ENCODE results near the gene SARDH.

SARDH gene, protein sequence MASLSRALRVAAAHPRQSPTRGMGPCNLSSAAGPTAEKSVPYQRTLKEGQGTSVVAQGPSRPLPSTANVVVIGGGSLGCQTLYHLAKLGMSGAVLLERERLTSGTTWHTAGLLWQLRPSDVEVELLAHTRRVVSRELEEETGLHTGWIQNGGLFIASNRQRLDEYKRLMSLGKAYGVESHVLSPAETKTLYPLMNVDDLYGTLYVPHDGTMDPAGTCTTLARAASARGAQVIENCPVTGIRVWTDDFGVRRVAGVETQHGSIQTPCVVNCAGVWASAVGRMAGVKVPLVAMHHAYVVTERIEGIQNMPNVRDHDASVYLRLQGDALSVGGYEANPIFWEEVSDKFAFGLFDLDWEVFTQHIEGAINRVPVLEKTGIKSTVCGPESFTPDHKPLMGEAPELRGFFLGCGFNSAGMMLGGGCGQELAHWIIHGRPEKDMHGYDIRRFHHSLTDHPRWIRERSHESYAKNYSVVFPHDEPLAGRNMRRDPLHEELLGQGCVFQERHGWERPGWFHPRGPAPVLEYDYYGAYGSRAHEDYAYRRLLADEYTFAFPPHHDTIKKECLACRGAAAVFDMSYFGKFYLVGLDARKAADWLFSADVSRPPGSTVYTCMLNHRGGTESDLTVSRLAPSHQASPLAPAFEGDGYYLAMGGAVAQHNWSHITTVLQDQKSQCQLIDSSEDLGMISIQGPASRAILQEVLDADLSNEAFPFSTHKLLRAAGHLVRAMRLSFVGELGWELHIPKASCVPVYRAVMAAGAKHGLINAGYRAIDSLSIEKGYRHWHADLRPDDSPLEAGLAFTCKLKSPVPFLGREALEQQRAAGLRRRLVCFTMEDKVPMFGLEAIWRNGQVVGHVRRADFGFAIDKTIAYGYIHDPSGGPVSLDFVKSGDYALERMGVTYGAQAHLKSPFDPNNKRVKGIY

DNA sequence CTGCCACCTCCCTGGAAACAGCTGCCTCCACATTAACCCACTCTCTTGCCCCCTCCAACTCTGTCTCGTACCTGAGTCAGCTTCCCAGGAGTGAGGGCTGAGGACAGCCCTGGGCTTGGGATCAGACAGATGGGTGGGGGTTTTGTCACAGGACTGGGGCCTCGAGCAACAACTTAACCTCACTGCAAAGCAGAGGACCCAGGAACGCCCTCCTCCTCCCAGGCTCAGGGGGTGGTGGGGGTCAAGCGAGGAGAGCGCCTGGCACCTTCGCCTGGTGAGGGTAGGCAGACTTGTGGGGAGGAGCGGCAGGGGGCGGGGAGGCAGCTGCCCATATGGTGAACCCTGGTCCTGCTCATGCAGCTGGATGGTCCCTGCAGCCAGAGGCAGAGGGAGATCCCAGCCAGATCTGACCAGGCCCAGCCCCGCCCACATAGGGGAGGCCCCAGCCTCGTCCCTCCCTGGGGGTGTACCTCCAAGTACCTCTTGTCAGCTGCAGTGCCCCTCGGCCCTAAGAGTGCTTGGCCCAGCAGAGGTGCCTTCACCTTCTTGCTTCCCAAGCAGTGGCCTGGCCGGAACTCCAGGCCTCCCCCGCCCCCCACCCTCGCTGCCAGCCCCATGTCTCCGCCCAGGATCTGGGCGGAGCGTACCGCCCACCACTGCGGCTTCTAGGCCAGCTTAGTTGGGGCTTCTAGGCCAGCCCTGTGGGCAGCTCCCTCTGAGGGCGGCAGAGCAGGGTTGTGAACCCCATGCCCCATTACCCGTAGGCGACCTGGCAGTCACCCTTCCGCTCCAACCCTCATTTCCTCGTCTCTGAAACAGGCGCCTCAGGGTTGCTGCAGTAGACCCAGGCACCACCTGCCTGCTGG is at the start of gene SARDH:
SARDH (minus strand) TSS at position 579 of the 866 bp plus-strand sequence. CDS start 4,179 bp downstream, outside the sequence.
- DNase-seq, result no peak

GRCh38 chr9:133787754-133788025 is 49.5 kb upstream of the SARDH start:
- DNase-seq, result no peak

- DNase-seq, result no peak
Measured at GRCh38 chr9:133786907-133787753, 49.0 kb upstream of the SARDH start.

GRCh38 chr9:133786371-133786753 is 48.2 kb upstream of the SARDH start:
- no peak for DNase-seq

DNA sequence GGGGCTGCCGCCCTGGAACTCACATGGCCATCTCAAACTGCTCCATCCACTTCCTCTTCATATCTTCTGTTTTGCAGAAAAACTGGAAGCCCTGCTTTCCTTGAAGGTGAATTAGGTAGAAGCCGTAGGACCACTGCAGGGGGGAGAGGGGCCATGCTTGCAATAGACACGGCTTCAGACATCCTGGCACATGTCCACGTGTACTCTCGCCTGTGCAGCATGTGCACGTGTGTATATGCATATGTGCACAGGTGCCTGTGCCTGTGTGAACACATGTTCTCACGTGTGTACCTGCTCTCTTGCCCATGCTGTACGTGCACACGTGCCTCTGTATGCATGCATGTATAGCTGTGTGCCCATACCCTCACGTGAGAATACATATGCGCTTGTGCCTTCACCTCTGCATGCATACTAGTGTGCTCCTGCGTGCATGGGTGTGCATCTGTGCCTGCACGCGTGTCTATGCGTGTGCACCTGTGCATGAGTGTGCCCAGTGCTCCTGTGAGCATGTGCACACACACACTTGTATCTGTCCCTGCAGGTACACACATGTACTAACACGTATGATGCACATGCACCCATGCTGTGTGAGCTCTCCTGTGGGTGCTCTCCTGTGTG is 47.7 kb upstream of the SARDH start:
- no peak for DNase-seq

DNA sequence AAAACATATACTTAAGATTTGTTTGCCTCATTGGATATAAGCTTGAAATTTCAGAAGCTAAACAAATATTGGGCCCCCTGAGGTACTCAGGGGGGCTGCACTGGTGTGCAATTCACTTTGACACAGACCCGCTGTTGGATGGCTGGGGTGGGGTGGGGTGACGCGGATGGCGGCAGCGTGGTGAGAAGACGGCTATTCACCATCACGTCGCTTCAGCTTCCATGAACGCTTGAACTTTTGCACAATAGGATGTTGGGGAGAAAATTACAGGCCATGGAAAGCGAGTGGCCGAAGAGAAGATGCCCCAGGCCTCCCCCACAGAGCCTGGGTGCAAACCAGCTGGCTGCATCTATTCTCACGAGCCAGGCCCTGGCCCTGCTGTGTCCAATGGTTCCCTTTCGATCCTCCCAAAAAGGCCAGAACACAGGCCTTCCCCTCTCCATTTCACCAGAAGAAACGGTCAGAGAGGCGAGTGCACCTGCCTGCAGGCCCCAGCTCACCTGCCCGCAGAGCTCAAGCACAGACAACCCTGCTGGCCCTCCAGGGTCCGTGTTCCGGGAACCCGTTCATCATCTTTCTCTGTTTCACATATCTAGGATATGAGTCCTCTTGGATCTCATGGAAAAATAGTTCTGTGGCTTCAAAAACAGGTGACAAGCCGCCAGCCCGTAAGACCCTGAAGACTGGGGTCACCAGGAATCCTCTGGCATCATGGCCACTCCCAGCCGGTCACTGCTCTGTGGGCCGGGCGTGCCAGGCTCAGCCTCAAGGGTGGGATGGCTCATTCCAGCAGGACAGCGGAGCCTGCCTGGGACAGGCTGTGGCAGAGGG is 46.8 kb upstream of the SARDH start:
- no peak for DNase-seq

- DNase-seq, result no peak
Measured at GRCh38 chr9:133783331-133783731, 45.2 kb upstream of the SARDH start.

DNA sequence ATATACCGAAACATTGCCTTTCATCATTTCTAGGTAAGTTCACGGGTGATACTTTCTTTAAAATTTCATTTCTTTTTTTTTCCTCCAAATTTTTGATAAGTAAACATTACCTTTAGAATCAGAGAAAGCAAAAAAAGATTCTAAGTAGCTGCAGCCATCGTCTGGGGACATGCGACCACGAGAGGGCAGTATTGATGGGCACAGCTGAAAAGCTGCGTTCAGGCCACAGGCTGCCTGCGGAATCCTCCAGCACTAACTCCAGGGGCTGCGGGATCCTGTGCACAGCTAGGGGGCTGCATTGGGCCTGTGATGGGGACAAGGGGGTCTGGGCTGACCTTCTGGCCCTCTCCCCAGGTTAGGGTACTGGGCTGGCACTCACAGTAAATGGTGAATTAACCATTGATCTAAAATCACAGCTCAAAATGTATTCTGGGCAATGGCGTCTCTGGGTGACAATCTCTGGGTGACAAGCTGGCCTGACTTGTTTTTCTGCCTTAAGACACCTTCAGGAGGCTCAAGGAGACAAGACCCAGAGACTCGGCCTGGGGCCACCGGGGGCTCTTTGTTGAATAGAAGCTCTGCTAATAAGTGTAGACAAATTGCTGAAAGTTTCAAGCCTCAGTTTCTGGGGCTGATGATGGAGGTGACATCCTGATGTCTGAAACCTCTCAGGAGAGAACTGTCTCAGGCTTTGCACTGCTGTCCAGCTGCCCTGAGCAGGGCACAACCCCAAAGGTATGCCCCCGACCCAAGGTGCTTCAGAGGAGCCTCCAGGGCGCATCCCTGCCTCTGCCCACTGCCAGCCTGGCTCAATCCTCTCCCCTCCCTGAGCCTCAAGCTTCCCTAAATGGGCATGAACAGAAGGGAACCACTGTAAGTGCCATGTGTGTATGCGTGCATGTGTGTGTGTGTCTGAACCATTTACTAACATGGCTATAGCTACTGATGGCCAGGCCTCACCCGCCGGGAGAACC is 44.3 kb upstream of the SARDH start:
- peak; percentile 78 for DNase-seq

GRCh38 chr9:133781828-133782135 is 43.6 kb upstream of the SARDH start:
- no peak for DNase-seq

DNA sequence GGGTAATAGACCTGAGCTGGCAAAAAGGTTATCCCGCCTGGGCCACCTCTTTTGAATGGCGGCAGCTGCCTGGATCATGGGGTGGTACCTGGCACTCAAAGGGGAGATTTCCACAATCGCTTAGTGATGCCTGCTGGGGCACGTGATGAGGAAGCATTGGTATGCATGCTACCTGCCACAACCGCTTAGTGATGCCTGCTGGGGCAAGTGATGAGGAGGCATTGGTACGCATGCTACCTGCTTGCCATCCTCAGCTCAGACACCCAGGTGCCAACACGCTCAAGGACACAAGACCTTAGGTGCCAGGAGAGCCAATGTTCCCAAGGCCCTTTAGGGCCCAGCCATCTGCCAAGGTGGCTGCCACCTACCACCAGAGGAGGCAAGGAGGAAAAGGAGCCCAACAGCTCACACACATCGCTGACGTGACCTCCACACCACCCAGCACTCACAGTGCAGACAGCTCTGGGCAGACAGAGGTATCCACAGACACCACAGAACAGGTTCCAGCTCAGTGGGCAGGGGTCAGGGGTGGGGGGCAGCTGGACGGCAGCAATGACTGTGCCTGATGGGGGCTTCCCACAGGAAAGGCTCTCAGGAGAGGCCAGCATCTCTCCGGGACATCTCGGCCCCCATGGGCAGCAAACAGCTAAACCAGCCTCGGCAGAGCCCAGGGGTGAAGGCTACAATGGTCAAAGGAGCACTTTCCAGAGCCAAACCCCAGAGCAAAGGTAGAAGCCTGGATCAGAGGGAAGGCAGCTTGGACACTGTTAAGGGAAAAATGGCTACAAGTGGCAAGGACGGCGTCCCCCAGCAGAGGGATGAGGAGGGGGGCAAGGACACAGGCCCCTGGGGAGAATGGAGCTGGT is 43.0 kb upstream of the SARDH start:
- no peak for DNase-seq

DNA sequence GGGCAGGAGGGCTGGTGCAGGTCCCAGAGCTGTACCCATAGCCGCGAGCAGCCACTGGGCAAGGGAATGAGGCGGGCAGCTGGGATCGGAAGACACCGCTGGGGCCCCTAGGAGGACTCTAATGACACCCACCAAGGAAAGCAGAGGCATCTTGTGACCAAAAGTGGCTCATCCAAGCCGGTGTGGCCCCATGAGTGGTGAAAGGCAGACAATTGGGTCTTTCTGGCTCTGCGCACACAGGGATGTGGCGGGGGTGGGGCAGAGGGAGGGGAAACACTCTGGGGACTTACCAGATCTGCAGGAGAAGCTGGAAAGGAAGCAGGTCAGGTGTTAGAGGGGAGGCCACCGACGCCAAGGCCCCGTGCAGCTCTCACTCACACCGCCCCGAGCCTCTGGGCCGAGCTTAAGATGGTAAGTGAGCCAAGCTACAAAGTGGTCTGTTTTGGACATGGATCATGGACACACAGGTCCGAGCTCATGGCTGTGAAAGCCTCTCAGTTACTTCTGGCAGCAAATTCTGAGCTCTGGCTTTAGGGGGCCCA is 42.3 kb upstream of the SARDH start:
- DNase-seq, result no peak

DNA sequence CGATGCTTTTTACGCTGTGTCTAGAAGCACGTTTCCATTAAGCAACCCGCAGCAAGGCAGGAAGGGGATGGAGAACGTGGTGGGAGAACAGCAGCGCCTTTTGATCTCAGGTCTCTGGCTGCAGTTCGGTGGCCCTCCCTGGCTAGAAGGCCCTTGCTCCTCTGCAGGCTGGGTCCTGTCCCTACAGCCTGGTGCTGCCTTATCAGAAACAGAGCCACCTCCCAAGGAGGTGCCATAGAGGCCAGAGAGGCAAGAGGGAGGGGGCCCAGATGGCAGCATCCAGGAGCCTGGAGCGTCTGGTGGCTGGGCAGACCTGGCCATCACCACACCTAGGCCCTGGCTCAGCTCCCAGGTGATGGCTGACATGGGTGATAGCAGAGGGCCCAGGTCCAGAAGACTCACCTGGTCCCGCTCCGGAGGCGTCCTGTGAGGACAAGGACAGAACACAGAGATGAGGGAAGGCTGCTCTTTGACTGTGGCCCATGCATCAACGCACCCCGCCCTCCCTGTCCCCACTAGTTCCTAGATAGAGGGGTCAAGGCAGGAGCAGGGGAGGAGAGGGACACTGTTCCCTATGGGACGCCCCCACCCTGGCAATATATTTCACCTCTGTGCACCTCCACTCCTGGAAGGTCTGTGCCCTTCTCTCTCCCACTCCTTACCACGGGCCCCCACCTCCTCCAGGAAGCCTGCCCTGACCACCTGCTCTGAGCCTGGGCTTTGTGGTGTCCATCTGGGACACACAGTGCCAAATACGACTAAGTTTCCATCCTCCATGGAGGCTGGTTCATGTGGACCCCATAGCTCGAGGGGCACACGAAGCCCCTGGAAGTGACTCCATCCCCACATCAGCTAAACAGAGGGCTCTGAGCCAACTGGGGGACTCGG is 41.6 kb upstream of the SARDH start:
- no peak for DNase-seq

GRCh38 chr9:133779081-133779480 is 40.9 kb upstream of the SARDH start:
- DNase-seq, result no peak

DNA sequence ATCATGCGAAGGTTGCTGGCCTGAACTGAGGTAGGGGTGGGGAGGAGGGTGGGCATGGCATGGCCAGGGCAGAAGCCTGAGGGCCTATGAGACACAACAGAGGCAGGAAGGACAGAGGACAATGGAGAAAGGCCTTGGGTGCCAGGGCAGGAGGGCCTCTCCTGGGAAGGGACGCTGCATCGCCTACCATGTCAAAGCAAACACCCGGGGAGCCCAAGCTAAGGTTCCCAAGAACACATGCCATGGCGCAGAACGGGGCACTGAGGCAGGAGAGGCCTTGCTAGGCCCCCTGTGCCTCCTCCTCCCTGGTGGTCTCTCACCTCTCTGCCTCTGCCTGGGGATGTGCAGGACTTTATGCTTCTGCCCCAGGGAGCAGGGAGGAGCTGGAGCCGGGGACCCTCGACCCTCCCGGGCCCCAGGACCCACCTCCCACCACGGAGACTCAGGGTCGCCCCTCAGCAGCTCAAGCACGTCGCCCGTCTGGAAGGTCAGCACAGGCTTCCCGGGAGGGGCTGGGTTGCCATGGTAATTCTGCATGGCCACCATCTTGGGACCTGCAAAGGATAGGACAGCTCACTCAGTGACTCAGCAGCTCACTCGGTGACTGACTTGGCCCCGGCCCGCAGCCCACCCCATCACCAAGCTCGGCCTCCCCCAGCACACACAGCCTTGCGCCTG is 40.3 kb upstream of the SARDH start:
- DNase-seq, result no peak

GRCh38 chr9:133777871-133778270 is 39.7 kb upstream of the SARDH start:
- no peak for DNase-seq

- DNase-seq, result no peak
Measured at GRCh38 chr9:133777068-133777791, 39.1 kb upstream of the SARDH start.

Measured in NCI-H1694 (cell line).